GM21576 (cell line): ENCODE measurements around the gene NCAPG.

ENCODE experiments used
- ATAC-seq: cut with Tn5 transposase; IDR thresholded peaks from one replicate; pipeline ENCODE4 v1.9.1; 2021; ENCODE audit warnings: mild to moderate bottlenecking, moderate library complexity; ENCODE audit not compliant: unreplicated experiment

Gene NCAPG

DNA sequence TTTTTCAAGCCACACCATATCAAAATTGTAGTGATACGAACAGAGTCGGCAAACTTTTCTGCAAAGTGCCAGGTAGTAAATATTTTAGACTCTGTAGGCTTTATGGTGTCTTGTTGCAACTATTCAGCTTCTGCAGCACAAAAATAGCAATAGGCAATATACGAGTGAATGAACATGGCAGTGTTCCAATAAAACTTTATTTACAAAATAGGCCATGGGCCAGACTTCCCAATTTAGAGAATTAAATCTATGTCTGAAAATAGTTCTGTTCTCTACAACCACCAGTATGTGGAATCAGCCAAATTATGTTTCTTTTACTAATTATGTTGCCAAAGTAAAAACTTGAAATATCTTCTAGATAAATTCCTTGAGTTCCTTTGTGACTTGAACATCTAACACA is 56.5 kb downstream of the NCAPG start:
- ATAC-seq, result no peak

DNA sequence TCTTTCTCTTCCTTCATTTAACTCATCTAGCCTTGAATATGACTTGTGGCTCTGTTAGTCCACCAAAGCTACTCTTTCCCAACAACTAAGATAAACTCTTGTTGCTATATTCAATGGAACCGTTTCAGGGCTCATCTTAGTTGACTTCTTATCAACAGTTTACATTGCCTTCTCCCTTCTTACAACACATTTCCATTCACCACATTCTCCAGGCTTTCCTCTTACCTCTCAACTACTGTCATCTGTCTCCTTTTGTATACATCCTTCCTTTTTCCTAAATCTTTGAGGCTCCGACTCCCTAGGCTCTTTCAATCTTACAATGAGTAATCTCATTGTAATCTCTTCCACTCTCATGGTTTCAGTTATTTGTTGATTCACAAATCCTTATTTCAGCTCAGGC is 58.5 kb downstream of the NCAPG start:
- no peak for ATAC-seq

DNA sequence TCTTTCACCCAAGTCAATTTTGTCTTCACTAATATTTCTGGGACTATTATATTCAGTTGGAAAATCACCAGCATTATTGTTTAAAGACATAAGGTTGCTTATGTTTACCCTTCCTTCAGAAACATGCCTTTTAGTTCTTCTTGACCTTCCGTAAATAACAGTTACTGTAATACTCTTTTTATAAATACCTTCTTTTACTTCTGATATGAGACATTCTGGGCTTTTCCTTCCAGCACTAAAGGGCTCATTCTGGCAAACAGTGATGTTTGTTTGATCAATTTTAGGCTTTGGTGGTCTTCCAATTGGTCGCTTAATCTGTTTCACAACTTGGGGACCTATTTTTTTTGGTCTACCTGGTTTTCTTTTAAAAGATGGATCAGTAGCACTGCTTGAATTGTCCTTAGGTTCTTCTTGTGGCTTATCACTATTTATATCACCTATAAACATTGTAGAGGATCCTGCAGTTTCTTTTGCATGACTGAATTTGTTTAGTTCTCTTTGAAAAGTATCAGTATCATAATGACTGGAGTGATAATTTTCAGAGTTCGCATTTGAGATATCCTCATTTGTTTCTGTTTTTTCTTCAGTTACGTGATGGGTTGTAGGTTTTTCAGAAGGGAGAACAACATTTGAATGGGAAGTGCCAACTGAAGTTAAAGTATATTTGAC is 64.8 kb downstream of the NCAPG start:
- peak; percentile 98 for ATAC-seq

DNA sequence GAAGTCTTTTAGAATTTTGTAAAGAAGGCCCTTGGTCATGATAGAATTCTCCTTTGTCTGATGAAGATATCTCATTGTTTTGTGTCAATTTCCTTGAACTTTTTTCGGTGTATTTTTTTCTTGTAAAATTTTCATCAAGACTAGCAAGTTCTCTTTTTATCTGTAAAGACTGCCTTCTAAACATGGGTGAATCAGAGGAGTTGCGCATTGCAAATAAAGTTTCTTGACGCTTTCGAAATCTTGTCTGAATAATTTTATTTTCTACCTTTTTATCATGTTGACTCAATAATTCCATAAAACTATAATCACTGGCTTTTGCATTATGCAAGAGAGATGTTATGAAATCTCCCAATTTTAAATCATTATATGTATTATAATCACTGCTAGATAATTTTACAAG is 66.2 kb downstream of the NCAPG start:
- ATAC-seq, result no peak

DNA sequence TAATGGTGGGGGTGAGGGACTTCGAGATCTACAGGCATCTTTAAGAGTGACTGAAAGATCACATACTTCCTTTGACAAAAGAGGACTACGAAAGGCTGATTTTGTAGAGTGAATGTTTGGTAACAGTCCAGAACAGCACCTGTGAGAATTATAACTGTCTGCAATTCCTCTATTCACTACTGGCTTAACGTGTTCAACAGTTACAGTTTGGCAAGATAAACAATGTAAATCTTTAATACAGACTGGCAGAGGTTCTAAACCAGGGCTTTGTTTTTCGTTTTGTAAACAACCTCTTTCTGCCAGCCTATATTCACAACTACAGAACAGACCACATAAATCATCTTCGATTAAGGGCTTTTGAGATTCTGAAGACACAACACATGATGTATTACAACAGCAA is 66.9 kb downstream of the NCAPG start:
- no peak for ATAC-seq

DNA sequence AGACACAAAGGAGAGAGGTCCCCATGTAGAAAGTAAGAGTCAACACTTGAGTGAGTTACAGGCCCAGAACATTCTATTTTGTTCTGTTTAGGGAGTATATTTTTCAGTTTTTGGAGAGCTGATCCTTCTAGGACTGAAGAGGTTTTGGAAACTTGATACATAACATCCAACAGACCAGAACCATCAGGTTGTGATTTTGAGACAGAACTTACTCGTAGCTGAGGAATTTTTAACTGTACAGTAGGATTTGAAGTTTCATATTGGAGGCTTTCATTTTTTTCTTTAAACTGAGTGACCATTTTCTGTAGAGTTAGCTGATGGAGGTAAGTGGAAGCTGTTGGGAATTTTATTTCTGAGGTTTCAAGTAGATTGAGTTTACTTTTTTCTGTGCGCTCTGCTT is 73.3 kb downstream of the NCAPG start:
- ATAC-seq, result no peak

DNA sequence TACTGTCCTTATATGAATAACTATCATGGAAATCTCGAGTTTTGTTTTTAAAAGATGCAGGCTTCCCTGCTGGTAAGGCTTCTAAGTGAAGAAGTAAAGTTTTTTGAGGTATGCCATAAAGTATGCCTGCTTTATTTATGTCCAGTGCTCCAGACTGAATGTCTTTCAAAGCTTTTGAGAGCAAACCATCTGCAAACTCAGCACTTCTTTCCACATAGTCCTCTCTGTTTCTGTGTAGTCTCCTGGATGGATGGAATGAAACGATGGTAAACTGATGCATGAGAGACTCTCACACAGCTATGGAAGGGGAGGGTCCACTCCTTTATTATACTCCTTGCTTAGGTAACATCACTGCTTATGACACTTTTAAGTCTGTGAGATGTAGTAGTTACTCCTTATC is 73.7 kb downstream of the NCAPG start:
- ATAC-seq, result no peak

DNA sequence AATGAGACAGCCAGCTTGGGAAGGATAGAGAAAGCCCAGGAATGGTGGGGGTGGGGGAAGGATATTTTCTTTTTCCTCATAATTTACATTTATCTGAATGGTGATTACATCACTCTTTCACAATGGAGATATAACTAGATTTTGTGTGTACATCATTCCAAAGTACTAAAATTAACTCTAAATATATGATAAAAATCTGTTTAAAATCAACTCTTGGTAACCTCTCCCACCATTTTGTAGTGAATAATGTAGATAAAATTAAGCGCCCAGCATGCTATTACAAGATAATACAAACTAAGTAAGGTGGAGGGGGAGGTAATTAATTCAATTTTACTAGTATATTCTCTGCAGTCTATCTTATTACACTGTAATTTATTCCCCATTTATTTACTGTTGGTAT is 78.9 kb downstream of the NCAPG start:
- no peak for ATAC-seq

DNA sequence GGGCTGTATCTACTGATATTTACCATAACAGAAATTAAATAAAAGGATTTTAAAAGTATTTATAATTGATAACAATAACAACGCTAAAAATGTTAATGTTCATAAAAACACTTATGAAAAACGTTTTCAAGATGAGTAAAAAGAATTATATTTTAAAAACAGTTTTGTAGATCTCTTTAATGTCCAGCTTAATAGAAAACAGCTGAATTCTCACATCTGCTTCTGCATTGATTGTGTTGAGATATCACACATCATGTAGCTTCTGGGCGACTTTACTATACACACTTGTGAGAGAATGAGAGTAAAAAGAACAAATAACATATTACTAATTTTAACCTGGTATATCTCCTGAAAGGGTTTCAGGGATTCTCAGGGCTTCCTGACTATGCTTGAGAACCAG is 83.6 kb downstream of the NCAPG start:
- ATAC-seq, result no peak
